Neural cell (in vitro differentiated cells): ENCODE measurements around the gene TOR4A.

Source experiments
- EP300 ChIP-seq: fragments of 450-650 bp; conservative IDR thresholded peaks from 2 replicates; pipeline ENCODE4 v1.6.1; 2014; ENCODE audit warnings: antibody characterized with exemption, mild to moderate bottlenecking, moderate library complexity; ENCODE audit not compliant: poor library complexity, severe bottlenecking
- EZH2 ChIP-seq: fragments of 200-600, 300-800 bp; shearing (Covaris generic), sonication (generic); IDR thresholded peaks from 2 replicates; pipeline ENCODE4 v1.6.1; 2014; ENCODE audit warnings: antibody characterized with exemption, low read length, borderline replicate concordance, mild to moderate bottlenecking; ENCODE audit not compliant: insufficient read depth, poor library complexity, severe bottlenecking
- MXI1 ChIP-seq: fragments of 450-650 bp; conservative IDR thresholded peaks from 2 replicates; pipeline ENCODE4 v1.6.1; 2014; ENCODE audit warnings: antibody characterized with exemption, mild to moderate bottlenecking; ENCODE audit not compliant: poor library complexity, severe bottlenecking
- POLR2AphosphoS5 ChIP-seq: IDR thresholded peaks from 2 replicates; pipeline ENCODE4 v1.6.1; 2012
- RAD21 ChIP-seq: fragments of 450-650 bp; conservative IDR thresholded peaks from 2 replicates; pipeline ENCODE4 v1.6.1; 2014; ENCODE audit warnings: antibody characterized with exemption, mild to moderate bottlenecking, moderate library complexity
- SMC3 ChIP-seq: fragments of 450-650 bp; conservative IDR thresholded peaks from 2 replicates; pipeline ENCODE4 v1.6.1; 2014; ENCODE audit warnings: antibody characterized with exemption, mild to moderate bottlenecking, moderate library complexity; ENCODE audit not compliant: poor library complexity
- TAF1 ChIP-seq: IDR thresholded peaks from 2 replicates; pipeline ENCODE4 v1.6.1; 2012; ENCODE audit warnings: low read depth
- TF ChIP-seq, protein P1 (sequence below): fragments of 450-650 bp; IDR thresholded peaks from 2 replicates; pipeline ENCODE4 v1.5.1; 2014; ENCODE audit warnings: antibody characterized with exemption, mild to moderate bottlenecking, moderate library complexity; ENCODE audit not compliant: poor library complexity, severe bottlenecking
- TF ChIP-seq, protein P2 (sequence below): IDR thresholded peaks from 2 replicates; pipeline ENCODE4 v1.6.1; 2012; ENCODE audit warnings: borderline replicate concordance

DNA sequence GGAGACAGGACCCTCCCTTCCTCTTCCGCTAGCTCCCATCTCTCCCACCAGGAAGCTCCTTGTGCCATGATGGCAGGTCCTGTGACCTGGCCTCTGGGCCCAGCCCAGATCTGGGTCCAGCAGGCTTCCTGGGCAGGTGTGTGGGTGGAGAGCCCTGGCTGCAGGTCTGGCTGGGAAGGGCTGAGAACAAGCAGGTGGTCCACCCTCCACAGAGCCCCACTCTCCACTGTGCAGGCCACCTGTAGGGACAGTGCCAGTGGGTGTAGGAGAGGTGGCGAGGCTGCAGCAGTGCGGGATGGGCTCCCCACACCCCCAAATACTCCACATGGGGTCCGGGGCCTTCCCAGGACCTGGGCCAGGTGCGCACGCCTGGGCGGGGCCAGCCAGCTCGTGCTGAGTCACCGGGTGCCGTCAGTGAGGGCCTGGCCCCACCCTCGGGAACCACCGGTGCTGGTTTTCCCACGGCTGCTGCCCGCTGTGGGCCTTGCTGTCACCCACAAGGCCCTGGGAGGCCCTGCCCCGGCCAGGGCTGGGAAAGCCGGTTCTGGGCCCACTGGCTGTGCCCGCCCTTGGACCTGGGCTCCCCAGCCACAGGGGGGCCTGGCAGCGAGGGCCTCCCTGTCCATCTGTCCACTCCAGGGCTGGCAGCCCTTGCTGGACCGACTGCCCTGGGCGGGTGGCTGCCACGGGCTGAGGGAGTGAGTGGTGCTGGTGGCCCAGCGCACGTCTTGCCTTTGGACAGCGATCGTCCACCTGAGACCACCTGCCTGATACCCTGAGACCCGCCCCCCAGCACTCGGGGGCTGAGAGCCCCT is 33.9 kb downstream of the TOR4A start:
- TF ChIP-seq POLR2AphosphoS5 = no peak
- TF ChIP-seq, protein P1, sequence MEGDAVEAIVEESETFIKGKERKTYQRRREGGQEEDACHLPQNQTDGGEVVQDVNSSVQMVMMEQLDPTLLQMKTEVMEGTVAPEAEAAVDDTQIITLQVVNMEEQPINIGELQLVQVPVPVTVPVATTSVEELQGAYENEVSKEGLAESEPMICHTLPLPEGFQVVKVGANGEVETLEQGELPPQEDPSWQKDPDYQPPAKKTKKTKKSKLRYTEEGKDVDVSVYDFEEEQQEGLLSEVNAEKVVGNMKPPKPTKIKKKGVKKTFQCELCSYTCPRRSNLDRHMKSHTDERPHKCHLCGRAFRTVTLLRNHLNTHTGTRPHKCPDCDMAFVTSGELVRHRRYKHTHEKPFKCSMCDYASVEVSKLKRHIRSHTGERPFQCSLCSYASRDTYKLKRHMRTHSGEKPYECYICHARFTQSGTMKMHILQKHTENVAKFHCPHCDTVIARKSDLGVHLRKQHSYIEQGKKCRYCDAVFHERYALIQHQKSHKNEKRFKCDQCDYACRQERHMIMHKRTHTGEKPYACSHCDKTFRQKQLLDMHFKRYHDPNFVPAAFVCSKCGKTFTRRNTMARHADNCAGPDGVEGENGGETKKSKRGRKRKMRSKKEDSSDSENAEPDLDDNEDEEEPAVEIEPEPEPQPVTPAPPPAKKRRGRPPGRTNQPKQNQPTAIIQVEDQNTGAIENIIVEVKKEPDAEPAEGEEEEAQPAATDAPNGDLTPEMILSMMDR = no peak
- no peak for TF ChIP-seq RAD21
- no peak for TF ChIP-seq EZH2
- no peak for TF ChIP-seq EP300
- TF ChIP-seq MXI1 = no peak
- TF ChIP-seq TAF1 = no peak
- TF ChIP-seq SMC3 = no peak
- TF ChIP-seq, protein P2, sequence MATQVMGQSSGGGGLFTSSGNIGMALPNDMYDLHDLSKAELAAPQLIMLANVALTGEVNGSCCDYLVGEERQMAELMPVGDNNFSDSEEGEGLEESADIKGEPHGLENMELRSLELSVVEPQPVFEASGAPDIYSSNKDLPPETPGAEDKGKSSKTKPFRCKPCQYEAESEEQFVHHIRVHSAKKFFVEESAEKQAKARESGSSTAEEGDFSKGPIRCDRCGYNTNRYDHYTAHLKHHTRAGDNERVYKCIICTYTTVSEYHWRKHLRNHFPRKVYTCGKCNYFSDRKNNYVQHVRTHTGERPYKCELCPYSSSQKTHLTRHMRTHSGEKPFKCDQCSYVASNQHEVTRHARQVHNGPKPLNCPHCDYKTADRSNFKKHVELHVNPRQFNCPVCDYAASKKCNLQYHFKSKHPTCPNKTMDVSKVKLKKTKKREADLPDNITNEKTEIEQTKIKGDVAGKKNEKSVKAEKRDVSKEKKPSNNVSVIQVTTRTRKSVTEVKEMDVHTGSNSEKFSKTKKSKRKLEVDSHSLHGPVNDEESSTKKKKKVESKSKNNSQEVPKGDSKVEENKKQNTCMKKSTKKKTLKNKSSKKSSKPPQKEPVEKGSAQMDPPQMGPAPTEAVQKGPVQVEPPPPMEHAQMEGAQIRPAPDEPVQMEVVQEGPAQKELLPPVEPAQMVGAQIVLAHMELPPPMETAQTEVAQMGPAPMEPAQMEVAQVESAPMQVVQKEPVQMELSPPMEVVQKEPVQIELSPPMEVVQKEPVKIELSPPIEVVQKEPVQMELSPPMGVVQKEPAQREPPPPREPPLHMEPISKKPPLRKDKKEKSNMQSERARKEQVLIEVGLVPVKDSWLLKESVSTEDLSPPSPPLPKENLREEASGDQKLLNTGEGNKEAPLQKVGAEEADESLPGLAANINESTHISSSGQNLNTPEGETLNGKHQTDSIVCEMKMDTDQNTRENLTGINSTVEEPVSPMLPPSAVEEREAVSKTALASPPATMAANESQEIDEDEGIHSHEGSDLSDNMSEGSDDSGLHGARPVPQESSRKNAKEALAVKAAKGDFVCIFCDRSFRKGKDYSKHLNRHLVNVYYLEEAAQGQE = no peak
